T47D (cell line): ENCODE measurements around the gene GPR15LG.
A peak's percentile ranks its signal among the peaks of the same experiment; 100 is the strongest.

ENCODE experiments used
- DNase-seq, 2 experiments: peaks; one replicate each; pipeline versions ENCODE4 v3.0.0 to v3.0.0-alpha.2; 2011 to 2012; ENCODE audit warnings: low read depth in 1 of 2, low spot score in 1 of 2
- JUND ChIP-seq: IDR thresholded peaks from 2 replicates; pipeline ENCODE4 v1.6.1; 2012; ENCODE audit warnings: low read depth
- in situ Hi-C: cut with HindIII; loops from 2 replicates; pipeline ENCODE4 v1.10.0; 2016; ENCODE audit warnings: low sequenced_read_pairs, low pct_unique_long_range_greater_than_20kb

The GPR15LG gene

GRCh38 chr10:84217746-84218145, 44.1 kb downstream of the GPR15LG start:
- in situ Hi-C loops = no loop called here
- TF ChIP-seq JUND = no peak
- DNase-seq = no peak

- no peak for TF ChIP-seq JUND
Measured at GRCh38 chr10:84221916-84222315, 48.3 kb downstream of the GPR15LG start.

GRCh38 chr10:84224411-84225028, 50.9 kb downstream of the GPR15LG start:
- in situ Hi-C loops = no loop called here
- no peak for TF ChIP-seq JUND
- DNase-seq = peak in 1 of 2 experiments; percentile 46

More at GRCh38 chr10:84221916-84222315, 48.3 kb downstream of the GPR15LG start:
- no peak for DNase-seq
- in situ Hi-C loops = no loop called here

GRCh38 chr10:84225427-84226173, 52.0 kb downstream of the GPR15LG start, which contains the start of gene LRIT2:
Gene LRIT2, minus strand, starts transcription at chr10:84225544. Its CDS starts 24 bp downstream, at chr10:84225520.
- no peak for DNase-seq
- no peak for TF ChIP-seq JUND
- in situ Hi-C loops = no loop called here

GRCh38 chr10:84226616-84227015, 53.0 kb downstream of the GPR15LG start:
- DNase-seq = no peak
- in situ Hi-C loops = no loop called here
- no peak for TF ChIP-seq JUND

GRCh38 chr10:84227810-84228209, 54.2 kb downstream of the GPR15LG start:
- DNase-seq = no peak
- TF ChIP-seq JUND = no peak
- in situ Hi-C loops = no loop called here

- in situ Hi-C loops = no loop called here
- DNase-seq = peak in 1 of 2 experiments; percentile 29
- no peak for TF ChIP-seq JUND
Measured at GRCh38 chr10:84230359-84230758, 56.8 kb downstream of the GPR15LG start.

- no peak for DNase-seq
- in situ Hi-C loops = no loop called here
- no peak for TF ChIP-seq JUND
Measured at GRCh38 chr10:84232376-84232775, 58.8 kb downstream of the GPR15LG start.

GRCh38 chr10:84233940-84234339, 60.3 kb downstream of the GPR15LG start:
- in situ Hi-C loops = no loop called here
- no peak for TF ChIP-seq JUND
- no peak for DNase-seq

GRCh38 chr10:84234479-84234878, 60.9 kb downstream of the GPR15LG start:
- no peak for TF ChIP-seq JUND
- in situ Hi-C loops = no loop called here
- no peak for DNase-seq
